NCI-H2196 treated with DMSO at 0.1 percent for 48 hours (cell line): ENCODE measurements around the gene LMF1.

Experiments used
- DNase-seq: peaks from one replicate; lab custom pipeline; 2025; ENCODE audit not compliant: unreplicated experiment; lab: John Stamatoyannopoulos, UW

LMF1 gene

DNA sequence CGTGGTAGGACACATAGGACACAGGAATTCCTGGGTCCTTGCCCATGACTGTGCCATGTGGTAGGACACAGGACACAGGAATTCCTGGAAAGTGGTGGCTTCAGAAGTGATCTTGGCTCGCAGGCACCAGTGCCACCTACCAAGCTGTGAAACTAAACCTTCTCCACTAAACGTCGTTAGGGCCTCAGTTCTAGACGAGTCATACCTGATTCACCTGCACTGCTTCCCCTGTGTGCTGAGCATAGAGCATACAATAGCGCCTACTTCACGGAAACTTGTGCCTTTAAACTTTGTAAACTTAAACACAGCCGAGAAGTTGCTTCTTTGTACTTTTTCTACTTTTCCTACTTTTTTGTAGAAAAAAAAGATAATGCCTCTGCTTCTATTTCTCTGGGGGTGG lies 15.6 kb upstream of the LMF1 start:
- DNase-seq = no peak

DNA sequence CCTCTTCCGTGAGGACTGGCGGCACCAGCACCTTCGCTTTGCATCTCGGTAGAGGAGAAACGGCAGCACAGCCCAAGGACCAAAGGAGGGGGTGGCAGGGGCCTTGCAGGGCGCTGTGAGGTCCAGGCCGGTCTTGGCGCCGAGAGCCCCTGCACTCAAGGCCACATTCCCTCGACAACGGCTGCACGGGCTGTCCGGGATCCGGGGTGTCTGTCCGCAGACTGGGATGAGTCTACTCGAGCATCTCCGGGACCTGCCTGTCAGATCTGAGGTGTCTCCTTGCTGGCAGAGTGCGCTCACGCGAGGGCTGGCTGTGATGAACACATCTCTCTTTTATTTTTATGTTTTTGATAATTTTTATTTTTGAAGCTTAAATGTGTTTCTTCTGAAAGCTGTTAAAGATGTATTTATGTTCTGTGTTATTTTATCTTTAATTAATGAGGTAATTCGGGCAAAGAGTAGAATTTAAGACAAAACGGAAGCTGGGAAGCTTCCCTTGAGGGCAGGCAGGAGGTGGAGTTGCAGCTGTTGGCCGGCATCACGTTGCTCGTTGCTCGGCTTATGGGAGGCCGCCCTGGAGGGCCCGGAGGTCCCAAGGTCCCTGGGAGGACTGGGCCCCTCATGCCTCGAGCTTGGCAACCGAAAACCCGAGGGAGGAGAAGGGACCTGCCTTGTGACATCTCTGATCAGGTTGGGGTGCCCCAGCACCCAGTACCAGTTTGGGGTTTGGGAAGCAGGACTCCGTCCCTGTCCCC lies 15.0 kb upstream of the LMF1 start:
- no peak for DNase-seq

DNA sequence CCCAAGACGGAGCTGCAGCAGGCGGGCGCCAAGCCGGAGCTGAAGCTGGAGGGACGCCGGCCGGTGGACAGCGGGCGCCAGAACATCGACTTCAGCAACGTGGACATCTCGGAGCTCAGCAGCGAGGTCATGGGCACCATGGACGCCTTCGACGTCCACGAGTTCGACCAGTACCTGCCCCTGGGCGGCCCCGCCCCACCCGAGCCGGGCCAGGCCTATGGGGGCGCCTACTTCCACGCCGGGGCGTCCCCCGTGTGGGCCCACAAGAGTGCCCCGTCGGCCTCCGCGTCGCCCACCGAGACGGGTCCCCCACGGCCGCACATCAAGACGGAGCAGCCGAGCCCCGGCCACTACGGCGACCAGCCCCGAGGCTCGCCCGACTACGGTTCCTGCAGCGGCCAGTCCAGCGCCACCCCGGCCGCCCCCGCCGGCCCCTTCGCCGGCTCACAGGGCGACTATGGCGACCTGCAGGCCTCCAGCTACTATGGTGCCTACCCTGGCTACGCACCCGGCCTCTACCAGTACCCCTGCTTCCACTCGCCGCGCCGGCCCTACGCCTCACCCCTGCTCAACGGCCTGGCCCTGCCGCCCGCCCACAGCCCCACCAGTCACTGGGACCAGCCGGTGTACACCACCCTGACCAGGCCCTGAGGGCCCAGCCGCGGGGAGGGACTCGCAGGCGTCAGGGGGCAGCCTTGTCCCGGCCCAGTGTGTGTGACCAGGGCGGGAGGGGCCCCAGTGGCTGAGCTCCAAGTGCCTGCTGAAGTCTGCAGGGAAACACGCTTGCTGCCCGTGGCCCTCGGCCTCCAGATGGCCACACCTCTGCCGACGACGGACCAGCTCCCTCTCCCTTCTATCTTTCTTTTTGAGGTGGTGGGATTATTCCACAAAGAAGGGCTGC lies 14.2 kb upstream of the LMF1 start:
- DNase-seq = no peak

DNA sequence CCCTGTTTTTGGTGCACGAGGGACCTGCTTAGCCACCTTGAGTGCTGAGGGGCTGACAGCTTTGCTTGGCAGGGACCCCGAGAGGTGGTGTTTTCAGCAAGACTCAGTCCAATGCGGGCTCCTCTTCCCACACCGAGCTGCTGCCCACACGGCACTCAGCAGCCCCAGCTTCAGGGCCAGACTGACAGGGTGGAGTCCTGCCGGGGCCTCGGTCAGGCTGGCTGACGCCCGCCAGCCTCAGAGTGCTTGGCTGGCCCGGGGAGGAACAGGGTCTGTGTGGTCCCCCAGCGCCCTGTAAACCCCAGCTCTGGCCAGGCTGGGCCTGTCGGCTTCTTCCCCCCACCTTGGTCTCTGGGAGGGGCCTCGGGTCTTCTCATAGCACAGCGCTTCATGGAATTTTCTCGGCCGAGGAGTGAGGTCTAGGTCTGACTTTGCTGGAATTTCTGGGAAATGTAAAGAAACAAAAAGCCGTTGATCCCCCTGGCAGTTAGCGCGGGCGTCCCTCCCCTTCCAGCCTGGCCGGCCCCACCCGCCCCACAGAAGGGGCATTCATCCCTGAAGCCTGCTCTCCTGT lies 13.4 kb upstream of the LMF1 start:
- DNase-seq = no peak

DNA sequence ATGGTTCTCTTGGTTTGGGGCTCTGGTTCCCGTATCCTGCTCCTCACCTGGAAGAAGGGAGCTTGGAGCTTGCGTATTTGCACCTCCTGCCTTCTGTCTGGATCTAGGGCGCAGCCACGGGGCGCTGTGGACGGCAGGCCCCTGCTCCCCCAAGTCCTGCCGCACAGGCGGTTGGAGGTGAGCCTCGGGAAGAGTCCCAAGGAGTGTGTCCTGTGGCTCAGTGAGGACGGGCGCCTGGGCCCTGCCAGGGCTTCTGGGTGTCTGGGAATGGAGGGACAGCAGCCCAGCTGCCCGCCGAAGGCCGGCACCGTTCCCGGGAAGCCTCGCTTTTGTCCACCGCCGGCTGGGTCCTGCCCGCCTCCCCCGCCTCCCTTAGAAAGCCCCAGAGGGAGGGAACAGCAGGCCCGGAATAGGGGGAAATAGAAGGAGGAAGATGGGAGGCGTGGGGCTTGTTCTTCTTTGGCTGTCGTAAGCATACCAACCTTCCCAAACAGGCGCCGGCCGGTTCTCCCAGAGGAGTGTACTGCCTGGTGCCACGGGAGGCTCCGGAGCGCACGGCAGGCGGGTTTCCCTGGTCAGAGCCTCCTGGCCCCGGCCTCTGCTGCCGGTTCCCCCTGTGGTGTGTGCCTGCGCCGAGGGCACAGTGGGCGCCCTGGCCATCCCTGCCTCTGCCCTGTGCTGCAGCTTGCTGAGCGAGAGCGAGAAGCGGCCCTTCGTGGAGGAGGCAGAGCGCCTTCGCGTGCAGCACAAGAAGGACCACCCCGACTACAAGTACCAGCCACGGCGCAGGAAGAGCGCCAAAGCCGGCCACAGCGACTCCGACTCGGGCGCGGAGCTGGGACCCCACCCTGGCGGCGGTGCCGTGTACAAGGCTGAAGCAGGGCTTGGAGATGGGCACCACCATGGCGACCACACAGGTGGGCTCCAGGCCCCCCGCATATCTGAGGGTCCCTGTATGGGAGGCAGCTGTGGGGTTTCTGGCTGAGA lies 12.6 kb upstream of the LMF1 start:
- no peak for DNase-seq

DNA sequence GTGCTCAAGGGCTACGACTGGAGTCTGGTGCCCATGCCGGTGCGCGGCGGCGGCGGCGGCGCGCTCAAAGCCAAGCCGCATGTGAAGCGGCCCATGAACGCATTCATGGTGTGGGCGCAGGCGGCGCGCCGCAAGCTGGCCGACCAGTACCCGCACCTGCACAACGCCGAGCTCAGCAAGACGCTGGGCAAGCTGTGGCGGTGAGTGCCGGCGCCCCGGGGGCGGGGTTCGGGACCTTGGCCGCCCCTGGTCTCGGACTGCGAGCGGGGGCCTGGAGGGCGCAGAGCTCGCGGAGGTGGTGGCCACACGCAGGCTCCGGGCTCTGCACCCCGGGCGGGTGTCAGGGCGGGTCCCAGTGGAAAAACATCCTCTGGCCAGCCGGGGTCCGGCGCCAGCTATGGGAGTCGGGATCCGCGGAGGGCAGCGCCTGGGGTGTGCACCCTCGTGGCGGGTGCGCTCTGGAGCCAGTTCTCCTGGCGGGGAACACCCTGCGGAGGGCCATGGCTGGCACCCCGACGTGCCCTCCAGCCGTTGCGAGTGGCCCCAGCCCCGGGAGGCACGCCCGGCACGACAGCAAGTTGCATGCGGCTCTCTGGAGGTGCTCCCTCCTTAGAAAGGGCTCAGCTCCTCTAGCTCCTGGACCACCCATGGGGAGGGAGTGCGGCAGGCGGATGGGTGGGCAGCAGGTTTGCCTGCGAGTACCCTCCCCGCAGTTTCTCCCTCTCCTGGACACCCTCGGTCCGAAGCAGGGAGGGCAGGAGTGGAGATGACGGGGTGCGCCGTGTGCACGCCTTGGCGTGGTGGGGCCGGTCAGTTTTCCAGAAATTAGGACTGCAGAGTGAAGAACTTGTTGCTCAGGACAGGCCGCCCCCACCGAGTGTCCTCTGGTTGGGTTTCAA lies 11.6 kb upstream of the LMF1 start:
- no peak for DNase-seq

DNA sequence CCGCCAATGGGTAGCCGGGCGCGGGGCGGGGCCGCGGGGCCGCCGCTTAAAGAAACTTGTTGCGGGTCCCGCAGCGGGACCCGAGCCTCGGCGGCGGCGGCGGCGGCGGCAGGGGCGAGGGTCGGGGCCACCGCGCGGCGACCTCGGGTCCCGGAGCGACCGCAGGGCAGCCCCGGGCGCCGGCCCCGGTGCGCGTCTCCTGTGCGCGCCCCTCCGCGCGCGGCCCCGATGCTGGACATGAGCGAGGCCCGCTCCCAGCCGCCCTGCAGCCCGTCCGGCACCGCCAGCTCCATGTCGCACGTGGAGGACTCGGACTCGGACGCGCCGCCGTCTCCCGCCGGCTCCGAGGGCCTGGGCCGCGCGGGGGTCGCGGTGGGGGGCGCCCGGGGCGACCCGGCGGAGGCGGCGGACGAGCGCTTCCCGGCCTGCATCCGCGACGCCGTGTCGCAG lies 10.9 kb upstream of the LMF1 start, which contains the start of gene SOX8:
TSS of gene SOX8 (plus strand) at position 76 of the 450 bp plus-strand sequence. CDS start at position 229, 153 bp downstream.
- no peak for DNase-seq

DNA sequence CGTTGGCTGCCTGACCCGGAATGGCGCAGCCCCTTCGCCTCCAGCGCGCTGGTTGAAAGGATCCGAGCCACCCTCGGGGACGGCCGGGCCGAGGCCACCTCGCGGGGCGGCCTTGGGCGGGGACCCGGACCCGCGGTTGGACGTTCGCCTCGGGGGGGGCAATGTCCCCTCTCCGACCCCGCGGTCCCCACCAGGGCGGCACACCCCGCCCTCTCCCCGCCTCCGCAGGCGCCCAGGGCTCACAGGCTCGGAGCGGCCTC lies 9.7 kb upstream of the LMF1 start:
- DNase-seq = no peak

DNA sequence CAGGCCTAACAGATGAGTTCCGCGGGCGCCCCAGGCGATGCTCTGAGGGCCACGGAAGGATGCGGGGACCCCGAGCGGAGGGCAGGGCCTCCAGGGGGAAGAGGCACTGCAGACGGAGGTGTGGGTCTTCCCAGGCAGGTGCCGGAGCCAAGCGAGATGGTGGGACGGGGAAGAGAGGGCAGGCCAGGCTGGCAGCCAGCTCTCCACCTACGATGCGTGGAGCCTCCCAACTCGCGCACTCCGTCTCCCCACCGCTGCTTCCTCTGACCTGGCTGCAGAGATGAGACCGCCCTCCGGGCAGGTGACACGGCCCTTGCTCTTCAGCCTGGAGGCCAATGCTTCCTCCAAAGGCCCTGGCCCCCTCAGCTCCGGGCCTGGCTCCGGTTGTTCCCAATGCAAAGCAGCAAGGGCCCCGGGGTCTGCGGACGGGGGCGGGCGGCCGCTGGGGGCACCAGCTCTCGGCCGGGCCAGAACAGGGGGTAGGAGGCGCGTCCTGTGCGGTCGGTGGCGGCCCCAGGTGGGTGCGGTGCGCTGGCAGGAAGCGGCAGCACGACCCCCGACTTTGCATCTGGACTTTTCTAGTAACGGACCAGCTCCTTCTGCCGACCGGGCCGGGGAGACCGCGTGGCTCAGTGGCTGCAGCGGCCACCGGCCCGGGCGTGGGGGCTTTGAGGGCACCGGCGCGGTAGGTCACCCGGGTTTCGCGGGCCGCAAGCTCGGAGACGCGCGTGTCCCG lies 9.2 kb upstream of the LMF1 start:
- DNase-seq = no peak

DNA sequence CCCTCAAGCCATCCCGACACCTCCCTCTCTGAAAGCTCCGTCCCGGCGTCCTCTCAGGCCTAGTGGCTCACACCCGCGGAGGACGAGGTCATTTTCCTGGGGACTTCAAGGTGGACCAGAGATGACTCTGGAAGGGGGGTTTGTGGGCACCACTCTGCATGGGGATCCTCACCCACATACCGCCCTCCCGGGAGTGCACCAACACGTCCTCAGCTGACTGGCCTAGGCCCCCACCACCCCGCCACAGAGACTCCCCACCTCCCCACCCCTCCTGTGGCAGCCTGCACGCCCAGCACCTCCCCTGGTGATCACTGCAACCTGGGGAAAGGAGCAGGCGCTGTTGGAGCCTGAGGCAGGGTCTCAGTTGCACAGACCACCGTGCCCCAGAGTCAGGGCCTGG lies 8.4 kb upstream of the LMF1 start:
- DNase-seq = no peak

DNA sequence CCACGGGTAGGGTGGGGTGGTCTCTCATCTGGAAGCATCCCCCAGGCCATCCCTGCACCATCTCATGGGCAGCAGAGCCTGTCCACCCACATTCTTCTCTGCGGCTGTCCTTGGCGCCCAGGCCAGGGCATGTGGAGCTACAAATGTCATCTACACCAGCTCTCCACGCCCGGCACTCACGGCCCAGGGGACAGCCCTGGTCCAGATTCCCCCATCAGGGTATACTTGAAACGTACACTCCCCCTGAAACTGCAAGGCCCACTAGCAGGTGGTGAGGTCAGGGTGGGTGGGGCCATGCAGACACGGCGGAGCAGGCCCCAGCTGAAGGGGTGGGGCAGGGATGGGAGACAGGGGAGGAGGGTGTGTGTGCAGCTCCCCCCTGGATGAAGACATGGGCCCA lies 7.6 kb upstream of the LMF1 start:
- no peak for DNase-seq

DNA sequence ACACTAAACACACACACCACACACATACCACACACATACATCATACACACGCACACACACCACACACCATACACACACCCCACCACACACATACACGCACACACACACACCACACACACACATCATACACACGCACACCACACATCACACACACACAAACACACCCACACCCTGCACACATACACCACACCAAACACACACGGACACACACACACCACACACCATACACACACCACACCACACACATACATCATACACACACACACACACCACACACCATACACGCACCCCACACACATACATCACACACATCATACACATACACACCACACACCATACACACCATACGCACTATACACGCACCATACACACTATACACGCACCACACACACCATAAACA lies 7.1 kb upstream of the LMF1 start:
- DNase-seq = no peak

DNA sequence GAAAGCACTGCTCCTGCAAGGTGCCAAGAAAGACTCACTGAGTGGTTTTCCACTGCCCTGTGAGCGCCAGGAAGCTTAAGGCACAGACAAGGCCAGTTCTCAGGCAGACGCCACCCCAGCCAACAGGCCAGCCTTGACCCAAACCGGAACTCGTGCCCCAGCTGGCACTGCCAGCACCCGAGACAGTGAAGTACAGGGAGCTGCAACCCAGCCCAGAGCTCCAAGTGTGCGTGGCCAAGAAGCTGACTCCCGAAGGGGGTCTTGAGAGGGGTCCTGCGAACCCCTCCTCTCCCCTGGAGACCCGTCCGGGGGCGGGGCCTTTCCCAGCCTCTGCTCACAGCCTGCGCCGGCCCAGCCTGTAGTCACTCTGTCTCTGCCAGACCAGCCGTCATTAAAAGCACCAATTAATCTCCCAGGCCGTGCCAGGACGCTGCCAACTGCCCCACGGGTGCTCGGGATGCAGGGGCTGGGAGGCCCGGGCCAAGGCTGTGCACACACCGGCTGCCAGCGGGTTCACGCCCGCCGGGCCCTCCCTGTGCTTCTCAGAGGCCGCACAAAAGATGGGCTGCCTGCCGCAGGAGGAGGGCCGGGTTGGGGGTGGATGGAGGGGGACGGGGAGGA lies 6.4 kb upstream of the LMF1 start:
- DNase-seq = no peak

DNA sequence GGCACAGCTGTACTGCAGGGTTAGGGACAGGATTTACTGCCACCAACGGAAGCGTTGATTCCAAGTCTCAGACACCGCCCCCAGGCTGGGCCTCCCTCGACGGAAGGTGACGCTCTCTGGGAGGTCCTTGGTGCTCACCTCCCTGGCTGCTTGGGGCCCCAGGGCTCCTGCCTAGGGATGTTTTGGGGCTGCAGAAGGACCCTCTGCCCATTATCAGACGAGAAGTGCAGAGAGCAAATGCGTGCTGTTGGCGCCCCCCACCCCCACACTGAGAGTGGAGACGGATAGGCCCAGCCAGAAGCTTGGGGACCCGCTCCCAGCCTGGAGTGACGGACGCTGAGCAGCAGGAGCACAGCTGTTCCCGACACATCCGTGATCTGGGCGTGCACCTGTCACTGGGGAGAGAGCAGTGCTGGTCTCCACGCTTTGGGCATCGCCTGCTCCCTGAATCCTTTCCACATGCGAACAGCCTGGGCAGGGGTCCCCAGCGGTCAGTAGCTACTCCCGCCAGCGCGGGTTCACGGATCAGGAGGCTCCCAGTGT lies 5.7 kb upstream of the LMF1 start:
- DNase-seq = no peak

DNA sequence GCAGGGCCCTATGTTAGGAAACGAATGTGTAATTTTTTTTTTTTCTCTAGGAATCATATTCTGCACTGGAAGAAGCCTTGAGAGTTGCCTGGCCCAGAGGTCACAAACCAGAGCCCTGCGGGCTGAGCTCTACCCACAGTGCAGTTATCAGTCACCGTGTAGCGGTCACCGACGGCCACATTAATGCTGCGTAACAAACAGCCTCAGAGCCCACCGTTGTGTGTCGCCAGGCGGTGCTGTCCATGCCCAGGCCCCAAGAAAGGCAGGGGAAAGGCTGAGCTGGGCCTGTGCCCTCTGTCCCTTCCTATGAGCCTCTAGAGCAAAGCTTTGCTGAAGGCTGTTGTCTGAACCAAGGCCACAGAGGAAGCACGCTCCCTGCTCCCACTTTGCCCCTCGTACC lies 4.5 kb upstream of the LMF1 start:
- no peak for DNase-seq

DNA sequence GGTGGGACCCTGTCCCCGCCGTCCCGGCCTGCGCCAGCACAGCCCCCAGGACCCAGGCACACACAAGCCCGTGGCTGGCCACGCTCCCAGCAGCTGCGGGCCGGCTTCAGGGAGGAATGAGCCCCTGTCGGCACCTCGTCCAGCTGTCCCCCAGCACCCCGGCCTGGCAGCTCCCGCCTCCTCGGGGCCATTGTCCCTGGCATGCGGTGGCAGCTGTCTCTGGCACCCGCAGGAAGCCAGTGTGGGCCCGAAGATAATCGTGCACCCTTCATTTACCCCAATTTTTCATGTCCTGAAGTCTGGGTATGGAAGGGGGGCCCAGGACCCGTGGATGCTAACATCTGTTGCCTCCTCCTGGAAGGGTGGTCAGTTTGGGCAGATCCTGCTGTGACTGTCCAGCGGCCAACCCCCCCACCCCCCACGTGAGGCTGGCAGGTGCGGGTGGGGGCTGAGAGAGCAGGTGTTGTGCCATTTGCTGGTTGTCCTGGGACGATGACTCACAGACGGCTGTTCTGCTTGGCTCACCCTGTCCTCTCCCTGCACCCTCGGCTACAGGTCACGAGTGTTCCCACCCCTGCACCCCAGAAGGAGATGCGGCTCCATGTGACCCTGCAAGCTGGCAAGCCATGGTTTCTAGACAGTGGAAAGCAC lies 4.0 kb upstream of the LMF1 start:
- DNase-seq = no peak

DNA sequence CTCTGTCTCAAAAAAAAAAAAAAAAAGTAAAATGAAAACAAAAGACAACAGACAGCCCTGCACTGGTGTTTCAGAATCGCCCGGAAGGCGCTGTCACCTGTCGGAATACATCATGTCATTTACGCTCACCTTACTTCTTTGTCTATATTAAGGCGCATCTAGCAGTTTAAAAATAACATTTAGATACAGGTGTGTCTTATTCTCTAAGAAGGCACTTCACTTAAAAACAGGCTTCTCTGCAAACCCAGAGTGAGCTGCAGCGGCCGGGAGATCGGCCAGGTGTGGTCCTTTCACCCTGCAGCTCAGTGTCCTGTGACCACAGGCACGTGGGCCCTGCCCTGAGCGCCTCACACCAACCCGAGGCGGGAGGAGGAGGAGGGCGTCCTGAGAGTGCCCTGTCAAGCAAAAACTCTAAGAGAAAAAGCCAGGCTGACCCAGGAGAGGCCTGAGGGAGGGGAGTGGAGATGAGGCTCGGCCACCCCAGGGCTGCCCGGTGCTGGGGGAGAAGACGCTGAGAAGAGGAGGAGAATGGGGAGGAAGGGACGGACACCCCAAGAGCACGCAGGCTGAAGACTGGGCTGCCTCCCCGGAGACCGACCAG lies 3.3 kb upstream of the LMF1 start:
- DNase-seq = no peak

DNA sequence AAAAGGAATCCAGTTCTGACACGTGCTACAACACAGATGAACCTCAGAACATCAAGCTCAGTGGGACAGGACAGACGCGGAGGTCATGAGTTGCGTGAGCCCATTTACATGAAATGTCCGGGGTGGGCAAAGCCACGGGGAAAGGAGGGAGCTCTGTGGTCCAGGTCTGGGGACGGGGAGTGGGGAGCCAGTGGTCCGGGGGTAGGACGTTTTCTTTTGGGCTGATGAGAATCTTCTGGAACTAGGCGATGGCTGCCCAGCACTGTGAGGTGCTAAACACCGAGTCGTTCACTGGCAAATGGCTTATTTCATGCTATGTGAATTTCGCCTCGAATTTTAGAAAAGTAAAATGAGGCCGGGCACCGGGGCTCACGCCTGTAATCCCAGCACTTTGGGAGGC lies 2.6 kb upstream of the LMF1 start:
- no peak for DNase-seq
